Measurements from ENCODE around the gene PCDHA1.

DNA sequence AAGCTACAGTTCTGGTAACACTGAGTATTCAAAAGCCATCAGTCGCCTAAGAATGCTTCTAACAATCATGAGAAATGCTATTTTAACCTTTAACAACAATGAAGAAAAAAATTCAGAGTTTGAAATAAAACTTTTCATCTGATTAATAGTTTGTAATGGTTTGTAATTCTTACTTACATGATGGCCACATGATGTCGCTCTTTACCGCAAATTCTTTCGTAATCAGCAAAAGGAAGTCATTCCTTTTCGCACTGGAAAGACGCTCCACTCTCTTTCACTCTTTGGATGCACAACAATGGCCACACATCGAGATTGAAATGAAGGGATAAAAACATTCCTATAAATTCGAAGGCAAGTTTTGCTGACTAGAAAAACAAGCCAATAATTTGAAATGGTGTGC lies 48.1 kb downstream of the PCDHA1 start, which contains the start of gene PCDHA7:
- TF ChIP-seq, protein P1, sequence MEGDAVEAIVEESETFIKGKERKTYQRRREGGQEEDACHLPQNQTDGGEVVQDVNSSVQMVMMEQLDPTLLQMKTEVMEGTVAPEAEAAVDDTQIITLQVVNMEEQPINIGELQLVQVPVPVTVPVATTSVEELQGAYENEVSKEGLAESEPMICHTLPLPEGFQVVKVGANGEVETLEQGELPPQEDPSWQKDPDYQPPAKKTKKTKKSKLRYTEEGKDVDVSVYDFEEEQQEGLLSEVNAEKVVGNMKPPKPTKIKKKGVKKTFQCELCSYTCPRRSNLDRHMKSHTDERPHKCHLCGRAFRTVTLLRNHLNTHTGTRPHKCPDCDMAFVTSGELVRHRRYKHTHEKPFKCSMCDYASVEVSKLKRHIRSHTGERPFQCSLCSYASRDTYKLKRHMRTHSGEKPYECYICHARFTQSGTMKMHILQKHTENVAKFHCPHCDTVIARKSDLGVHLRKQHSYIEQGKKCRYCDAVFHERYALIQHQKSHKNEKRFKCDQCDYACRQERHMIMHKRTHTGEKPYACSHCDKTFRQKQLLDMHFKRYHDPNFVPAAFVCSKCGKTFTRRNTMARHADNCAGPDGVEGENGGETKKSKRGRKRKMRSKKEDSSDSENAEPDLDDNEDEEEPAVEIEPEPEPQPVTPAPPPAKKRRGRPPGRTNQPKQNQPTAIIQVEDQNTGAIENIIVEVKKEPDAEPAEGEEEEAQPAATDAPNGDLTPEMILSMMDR (IDR thresholded peaks at IDR 0.05) = no peak
- TF ChIP-seq POLR2A (IDR thresholded peaks at IDR 0.05) = no peak
